ENCODE results near the gene CCDC9B.

GRCh38 chr15:40365624-40366456, 25.1 kb upstream of the CCDC9B start:
- no peak for TF ChIP-seq RAD21 (IDR thresholded peaks at IDR 0.05; ENCODE audit: low read length)
- TF ChIP-seq CTCF (IDR thresholded peaks at IDR 0.05) = no peak
- TF ChIP-seq MAX (IDR thresholded peaks at IDR 0.05; ENCODE audit: low read depth) = no peak
- TF ChIP-seq POLR2AphosphoS5 (IDR thresholded peaks at IDR 0.05; ENCODE audit: low read depth, low read length) = no peak
- TF ChIP-seq NFIC (IDR thresholded peaks at IDR 0.05; ENCODE audit: borderline replicate concordance) = no peak

All from SK-N-SH (cell line).